ENCODE results near the gene ZBTB16. TPM values are rescaled to one million over a fixed set of nuclear protein-coding genes. Genes with fewer than 3 reads are reported as not detected.

The ZBTB16 gene
- total RNA-seq, 2 experiments from 2014 or later: 19.1 to 20.6 TPM

GRCh38 chr11:114133548-114134329 is 74.2 kb downstream of the ZBTB16 start:
- Mint-ChIP-seq H3K4me1 (ENCODE audit: low read depth) (peaks cover 51% of the 10 kb centered on the region), H3K9me3 (no peaks in the 10 kb centered on the region), H3K36me3 (ENCODE audit: low read depth) (no peaks in the 10 kb centered on the region), H3K4me3 (no peak overlapping the region), H3K27ac (no peak overlapping the region), H3K27me3 (no peaks in the 10 kb centered on the region)
- Histone ChIP-seq H3K27ac (ENCODE audit: low read depth in 1 of 2, low read length in 2 of 2) (no peak overlapping the region), H3K36me3 (ENCODE audit: insufficient read depth, low read length) (no peaks in the 10 kb centered on the region), H3K4me3 (ENCODE audit: low read length) (no peak overlapping the region), H3K9me3 (ENCODE audit: control insufficient read depth in 1 of 2, insufficient read depth in 1 of 2, low read length in 2 of 2) (no peaks in the 10 kb centered on the region), H3K27me3 (ENCODE audit: control insufficient read depth in 1 of 2, insufficient read depth in 2 of 2, low read length in 2 of 2) (no peaks in the 10 kb centered on the region), H3K4me1 (ENCODE audit: insufficient read depth, low read length) (peaks cover 21% of the 10 kb centered on the region)
- CTCF ChIA-PET: no interaction called here
- POLR2A ChIA-PET: interaction anchor here (1.4 to 1.7 kb wide), 2 partner anchors 10 to 19 kb away, joined by 3 to 5 read pairs; no protein-coding TSS in a partner anchor
- TF ChIP-seq, protein P1, sequence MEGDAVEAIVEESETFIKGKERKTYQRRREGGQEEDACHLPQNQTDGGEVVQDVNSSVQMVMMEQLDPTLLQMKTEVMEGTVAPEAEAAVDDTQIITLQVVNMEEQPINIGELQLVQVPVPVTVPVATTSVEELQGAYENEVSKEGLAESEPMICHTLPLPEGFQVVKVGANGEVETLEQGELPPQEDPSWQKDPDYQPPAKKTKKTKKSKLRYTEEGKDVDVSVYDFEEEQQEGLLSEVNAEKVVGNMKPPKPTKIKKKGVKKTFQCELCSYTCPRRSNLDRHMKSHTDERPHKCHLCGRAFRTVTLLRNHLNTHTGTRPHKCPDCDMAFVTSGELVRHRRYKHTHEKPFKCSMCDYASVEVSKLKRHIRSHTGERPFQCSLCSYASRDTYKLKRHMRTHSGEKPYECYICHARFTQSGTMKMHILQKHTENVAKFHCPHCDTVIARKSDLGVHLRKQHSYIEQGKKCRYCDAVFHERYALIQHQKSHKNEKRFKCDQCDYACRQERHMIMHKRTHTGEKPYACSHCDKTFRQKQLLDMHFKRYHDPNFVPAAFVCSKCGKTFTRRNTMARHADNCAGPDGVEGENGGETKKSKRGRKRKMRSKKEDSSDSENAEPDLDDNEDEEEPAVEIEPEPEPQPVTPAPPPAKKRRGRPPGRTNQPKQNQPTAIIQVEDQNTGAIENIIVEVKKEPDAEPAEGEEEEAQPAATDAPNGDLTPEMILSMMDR (IDR thresholded peaks at IDR 0.05): no peak
- no peak for ATAC-seq (ENCODE audit: poor library complexity)
- intact Hi-C loops (cut with DNase I, micrococcal nuclease): no loop called here
- DNase-seq: no peak

GRCh38 chr11:114134870-114135269 is 75.4 kb downstream of the ZBTB16 start:
- Mint-ChIP-seq H3K4me3 (no peak overlapping the region), H3K9me3 (no peaks in the 10 kb centered on the region), H3K27ac (no peak overlapping the region), H3K4me1 (ENCODE audit: low read depth) (peaks cover 51% of the 10 kb centered on the region), H3K36me3 (ENCODE audit: low read depth) (no peaks in the 10 kb centered on the region), H3K27me3 (no peaks in the 10 kb centered on the region)
- DNase-seq: no peak
- no peaks in the 10 kb centered on the region for H3K27me3 ChIP-seq (ENCODE audit: control insufficient read depth in 1 of 2, insufficient read depth in 2 of 2, low read length in 2 of 2)
- ATAC-seq (ENCODE audit: poor library complexity): no peak
- H3K9me3 ChIP-seq (ENCODE audit: control insufficient read depth in 1 of 2, insufficient read depth in 1 of 2, low read length in 2 of 2): no peaks in the 10 kb centered on the region
- no peaks in the 10 kb centered on the region for H3K36me3 ChIP-seq (ENCODE audit: insufficient read depth, low read length)
- POLR2A ChIA-PET: interaction anchor here (1.4 to 1.7 kb wide), 2 partner anchors 9 to 18 kb away, joined by 3 to 5 read pairs; no protein-coding TSS in a partner anchor
- TF ChIP-seq, protein P1 (IDR thresholded peaks at IDR 0.05): no peak
- no peak overlapping the region for H3K27ac ChIP-seq (ENCODE audit: low read depth in 1 of 2, low read length in 2 of 2)
- intact Hi-C loops (cut with DNase I, micrococcal nuclease): no loop called here
- CTCF ChIA-PET: no interaction called here
- peaks cover 18% of the 10 kb centered on the region for H3K4me1 ChIP-seq (ENCODE audit: insufficient read depth, low read length)
- H3K4me3 ChIP-seq (ENCODE audit: low read length): no peak overlapping the region

- Mint-ChIP-seq H3K27ac (no peak overlapping the region), H3K4me1 (ENCODE audit: low read depth) (peaks cover 51% of the 10 kb centered on the region), H3K9me3 (no peaks in the 10 kb centered on the region), H3K36me3 (ENCODE audit: low read depth) (no peaks in the 10 kb centered on the region), H3K27me3 (no peaks in the 10 kb centered on the region), H3K4me3 (no peak overlapping the region)
- no peak overlapping the region for H3K27ac ChIP-seq (ENCODE audit: low read depth in 1 of 2, low read length in 2 of 2)
- H3K9me3 ChIP-seq (ENCODE audit: control insufficient read depth in 1 of 2, insufficient read depth in 1 of 2, low read length in 2 of 2): no peaks in the 10 kb centered on the region
- no peak overlapping the region for H3K4me3 ChIP-seq (ENCODE audit: low read length)
- intact Hi-C loops (cut with DNase I, micrococcal nuclease): no loop called here
- no peaks in the 10 kb centered on the region for H3K36me3 ChIP-seq (ENCODE audit: insufficient read depth, low read length)
- DNase-seq (peak in 2 of 14 experiments; percentile 28 to 36), ATAC-seq (ENCODE audit: poor library complexity) (no peak)
- TF ChIP-seq, protein P1 (IDR thresholded peaks at IDR 0.05): no peak
- peaks cover 18% of the 10 kb centered on the region for H3K4me1 ChIP-seq (ENCODE audit: insufficient read depth, low read length)
- no peaks in the 10 kb centered on the region for H3K27me3 ChIP-seq (ENCODE audit: control insufficient read depth in 1 of 2, insufficient read depth in 2 of 2, low read length in 2 of 2)
- POLR2A ChIA-PET: no interaction called here
- CTCF ChIA-PET: no interaction called here
These were observed 76.2 kb downstream of the ZBTB16 start for GRCh38 chr11:114135737-114136151.
